ENCODE data around the gene FRMD4A.

GRCh38 chr10:14022052-14022451 lies 308.7 kb downstream of the FRMD4A start:
- TF ChIP-seq CTCF (IDR thresholded peaks at IDR 0.05) (no peak), EP300 (IDR thresholded peaks at IDR 0.05) (no peak), POLR2A (IDR thresholded peaks at IDR 0.05) (no peak)

Data from upper lobe of left lung (tissue), 4 donors.